ENCODE data around the gene SLC6A13. TPM values are rescaled to one million over a fixed set of nuclear protein-coding genes. Genes with fewer than 3 reads are reported as not detected.

SLC6A13 gene
- total and polyA plus RNA-seq, 4 donors = 0.90 TPM; not detected in 3

DNA sequence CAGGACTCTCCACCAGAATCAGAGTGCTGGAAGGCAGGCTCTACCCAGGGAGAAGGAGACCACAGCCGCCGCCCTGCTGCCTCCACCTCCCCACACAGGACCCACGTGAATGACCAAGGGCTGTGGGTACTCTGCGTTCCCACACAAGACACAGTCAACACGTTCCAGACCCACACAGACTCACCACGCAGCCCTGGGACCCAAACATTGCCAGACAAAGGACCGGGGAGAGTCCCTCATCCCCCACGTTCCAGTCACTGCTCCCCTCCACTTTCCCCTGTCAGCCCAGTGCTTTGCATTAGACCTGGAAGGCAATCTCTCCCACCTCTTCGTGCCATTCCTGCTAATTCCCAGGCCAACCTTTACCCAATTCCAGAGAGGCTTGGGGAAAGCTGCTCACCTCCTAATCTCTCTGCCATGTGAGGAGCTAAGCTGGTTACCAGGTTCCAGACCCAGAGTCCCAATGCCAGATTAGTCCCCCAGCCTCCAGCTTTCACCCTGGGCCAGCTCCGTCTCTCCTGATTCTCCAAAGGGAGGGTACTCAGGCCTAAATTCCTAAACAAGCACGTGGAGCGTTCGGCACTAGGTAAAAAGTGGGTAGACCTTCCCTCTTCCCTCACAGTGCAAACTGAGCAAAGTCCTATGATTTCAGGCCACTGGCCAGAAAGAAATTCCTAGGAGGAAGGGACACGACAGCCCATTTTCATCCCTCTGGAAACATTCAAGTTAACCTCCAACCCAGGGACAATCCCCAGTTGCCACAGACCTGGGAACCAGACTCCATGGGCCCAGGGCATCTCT, 4.9 kb downstream of the SLC6A13 start:
- no peak for DNase-seq
- ATAC-seq (ENCODE audit: low FRiP score) = no peak
- no peaks in the 10 kb centered on the region for H3K4me1 ChIP-seq (ENCODE audit: control insufficient read depth in 1 of 2, insufficient read depth in 2 of 2, low read length in 2 of 2)
- no peak overlapping the region for H3K27ac ChIP-seq (ENCODE audit: low read depth in 1 of 2, low read length in 2 of 2)
- no peak overlapping the region for H3K4me3 ChIP-seq (ENCODE audit: low read length in 2 of 2)
- H3K9me3 ChIP-seq (ENCODE audit: control insufficient read depth, low read length) = no peaks in the 10 kb centered on the region
- H3K27me3 ChIP-seq (ENCODE audit: control insufficient read depth in 1 of 2, insufficient read depth in 2 of 2, low read length in 1 of 2) = peaks cover 0 to 1% of the 10 kb centered on the region in 2 donors
- H3K36me3 ChIP-seq (ENCODE audit: control insufficient read depth in 1 of 2, insufficient read depth in 2 of 2, low read length in 1 of 2) = no peaks in the 10 kb centered on the region
- intact Hi-C loops (cut with DNase I) = no loop called here
- WGBS, 2 donors = 66 to 68% methylated on average over 14 of the region's 14 CpGs

DNA sequence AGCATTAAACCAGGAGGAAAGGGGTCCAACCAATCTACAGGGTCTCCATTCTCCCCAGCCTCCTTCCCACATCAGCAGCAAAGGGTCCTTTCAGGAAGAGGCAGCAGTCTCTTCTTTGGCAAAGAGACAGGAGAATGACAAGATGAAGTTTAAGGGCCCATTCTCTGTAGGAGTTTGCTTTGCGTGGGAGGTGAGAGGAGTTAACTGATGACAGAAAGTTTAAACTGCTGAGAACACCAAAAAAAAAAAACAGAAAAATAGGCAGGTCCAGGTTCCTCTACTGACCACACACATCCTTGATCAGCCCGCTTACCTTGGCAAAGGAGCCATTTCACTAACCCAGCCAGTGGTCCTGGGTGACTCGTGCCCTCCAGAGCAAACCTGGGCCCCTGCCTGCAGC, 5.7 kb downstream of the SLC6A13 start:
- DNase-seq (no peak), ATAC-seq (ENCODE audit: low FRiP score) (no peak)
- H3K27ac ChIP-seq (ENCODE audit: low read depth in 1 of 2, low read length in 2 of 2) = no peak overlapping the region
- no peaks in the 10 kb centered on the region for H3K36me3 ChIP-seq (ENCODE audit: control insufficient read depth in 1 of 2, insufficient read depth in 2 of 2, low read length in 1 of 2)
- no peaks in the 10 kb centered on the region for H3K9me3 ChIP-seq (ENCODE audit: control insufficient read depth, low read length)
- H3K4me3 ChIP-seq (ENCODE audit: low read length in 2 of 2) = no peak overlapping the region
- peaks cover 0 to under 1% of the 10 kb centered on the region in 2 donors for H3K27me3 ChIP-seq (ENCODE audit: control insufficient read depth in 1 of 2, insufficient read depth in 2 of 2, low read length in 1 of 2)
- H3K4me1 ChIP-seq (ENCODE audit: control insufficient read depth in 1 of 2, insufficient read depth in 2 of 2, low read length in 2 of 2) = no peaks in the 10 kb centered on the region
- WGBS, 2 donors = 74 to 75% methylated on average over 3 of the region's 3 CpGs
- intact Hi-C loops (cut with DNase I) = no loop called here

GRCh38 chr12:256225-256624, 6.4 kb downstream of the SLC6A13 start:
- no peak overlapping the region for H3K4me3 ChIP-seq (ENCODE audit: low read length in 2 of 2)
- 91 to 93% methylated on average over 6 of the region's 6 CpGs for WGBS, 2 donors
- H3K27ac ChIP-seq (ENCODE audit: low read depth in 1 of 2, low read length in 2 of 2) = no peak overlapping the region
- H3K4me1 ChIP-seq (ENCODE audit: control insufficient read depth in 1 of 2, insufficient read depth in 2 of 2, low read length in 2 of 2) = no peaks in the 10 kb centered on the region
- H3K36me3 ChIP-seq (ENCODE audit: control insufficient read depth in 1 of 2, insufficient read depth in 2 of 2, low read length in 1 of 2) = no peaks in the 10 kb centered on the region
- intact Hi-C loops (cut with DNase I) = no loop called here
- DNase-seq (no peak), ATAC-seq (ENCODE audit: low FRiP score) (no peak)
- no peaks in the 10 kb centered on the region for H3K9me3 ChIP-seq (ENCODE audit: control insufficient read depth, low read length)
- no peaks in the 10 kb centered on the region for H3K27me3 ChIP-seq (ENCODE audit: control insufficient read depth in 1 of 2, insufficient read depth in 2 of 2, low read length in 1 of 2)

- no peaks in the 10 kb centered on the region for H3K9me3 ChIP-seq (ENCODE audit: control insufficient read depth, low read length)
- H3K27ac ChIP-seq (ENCODE audit: low read depth in 1 of 2, low read length in 2 of 2) = no peak overlapping the region
- ATAC-seq (ENCODE audit: low FRiP score) (no peak), DNase-seq (no peak)
- 80 to 88% methylated on average over 9 of the region's 9 CpGs for WGBS, 2 donors
- H3K4me1 ChIP-seq (ENCODE audit: control insufficient read depth in 1 of 2, insufficient read depth in 2 of 2, low read length in 2 of 2) = no peaks in the 10 kb centered on the region
- no peaks in the 10 kb centered on the region for H3K36me3 ChIP-seq (ENCODE audit: control insufficient read depth in 1 of 2, insufficient read depth in 2 of 2, low read length in 1 of 2)
- no peak overlapping the region for H3K4me3 ChIP-seq (ENCODE audit: low read length in 2 of 2)
- intact Hi-C loops (cut with DNase I) = no loop called here
- no peaks in the 10 kb centered on the region for H3K27me3 ChIP-seq (ENCODE audit: control insufficient read depth in 1 of 2, insufficient read depth in 2 of 2, low read length in 1 of 2)
These were observed 7.7 kb downstream of the SLC6A13 start for GRCh38 chr12:254912-255311.

DNA sequence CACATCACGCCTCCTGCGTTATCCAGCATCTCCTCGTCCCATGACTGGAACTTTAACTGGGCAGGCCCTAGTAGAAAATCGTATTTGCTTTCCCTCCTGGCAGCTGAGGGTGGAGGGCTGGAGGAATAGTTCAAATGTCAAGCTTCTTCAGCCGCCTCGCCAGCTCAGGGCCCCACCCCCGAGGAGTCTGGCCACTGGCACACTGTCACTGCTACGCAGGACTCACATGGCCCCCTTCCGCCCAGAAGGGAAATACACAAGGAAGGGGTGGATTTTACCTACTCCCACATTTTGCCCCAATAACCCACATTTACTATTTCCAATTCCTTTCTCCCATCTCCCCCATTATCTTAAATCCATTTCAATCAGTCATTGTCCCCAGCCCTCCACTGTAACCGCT, 8.6 kb downstream of the SLC6A13 start:
- Histone ChIP-seq H3K27me3 (ENCODE audit: control insufficient read depth in 1 of 2, insufficient read depth in 2 of 2, low read length in 1 of 2) (no peaks in the 10 kb centered on the region), H3K27ac (ENCODE audit: low read depth in 1 of 2, low read length in 2 of 2) (no peak overlapping the region), H3K4me3 (ENCODE audit: low read length in 2 of 2) (no peak overlapping the region), H3K4me1 (ENCODE audit: control insufficient read depth in 1 of 2, insufficient read depth in 2 of 2, low read length in 2 of 2) (no peaks in the 10 kb centered on the region), H3K36me3 (ENCODE audit: control insufficient read depth in 1 of 2, insufficient read depth in 2 of 2, low read length in 1 of 2) (no peaks in the 10 kb centered on the region), H3K9me3 (ENCODE audit: control insufficient read depth, low read length) (no peaks in the 10 kb centered on the region)
- intact Hi-C loops (cut with DNase I) = no loop called here
- WGBS, 2 donors = 51% methylated on average over 10 of the region's 10 CpGs
- ATAC-seq (ENCODE audit: low FRiP score) (no peak), DNase-seq (no peak)

- no peaks in the 10 kb centered on the region for H3K4me1 ChIP-seq (ENCODE audit: control insufficient read depth in 1 of 2, insufficient read depth in 2 of 2, low read length in 2 of 2)
- H3K4me3 ChIP-seq (ENCODE audit: low read length in 2 of 2) = no peak overlapping the region
- no peaks in the 10 kb centered on the region for H3K27me3 ChIP-seq (ENCODE audit: control insufficient read depth in 1 of 2, insufficient read depth in 2 of 2, low read length in 1 of 2)
- no peak for DNase-seq
- ATAC-seq (ENCODE audit: low FRiP score) = no peak
- H3K9me3 ChIP-seq (ENCODE audit: control insufficient read depth, low read length) = no peaks in the 10 kb centered on the region
- H3K27ac ChIP-seq (ENCODE audit: low read depth in 1 of 2, low read length in 2 of 2) = no peak overlapping the region
- intact Hi-C loops (cut with DNase I) = no loop called here
- 74 to 79% methylated on average over 12 of the region's 12 CpGs for WGBS, 2 donors
- H3K36me3 ChIP-seq (ENCODE audit: control insufficient read depth in 1 of 2, insufficient read depth in 2 of 2, low read length in 1 of 2) = no peaks in the 10 kb centered on the region
These were observed 9.4 kb downstream of the SLC6A13 start for GRCh38 chr12:253116-253831.

- H3K36me3 ChIP-seq (ENCODE audit: control insufficient read depth in 1 of 2, insufficient read depth in 2 of 2, low read length in 1 of 2) = no peaks in the 10 kb centered on the region
- 44 to 46% methylated on average over 5 of the region's 5 CpGs for WGBS, 2 donors
- no peak for DNase-seq
- no peak overlapping the region for H3K27ac ChIP-seq (ENCODE audit: low read depth in 1 of 2, low read length in 2 of 2)
- intact Hi-C loops (cut with DNase I) = no loop called here
- no peaks in the 10 kb centered on the region for H3K9me3 ChIP-seq (ENCODE audit: control insufficient read depth, low read length)
- no peak for ATAC-seq (ENCODE audit: low FRiP score)
- no peaks in the 10 kb centered on the region for H3K27me3 ChIP-seq (ENCODE audit: control insufficient read depth in 1 of 2, insufficient read depth in 2 of 2, low read length in 1 of 2)
- H3K4me1 ChIP-seq (ENCODE audit: control insufficient read depth in 1 of 2, insufficient read depth in 2 of 2, low read length in 2 of 2) = no peaks in the 10 kb centered on the region
- H3K4me3 ChIP-seq (ENCODE audit: low read length in 2 of 2) = no peak overlapping the region
These were observed 10.0 kb downstream of the SLC6A13 start for GRCh38 chr12:252636-253035.

DNA sequence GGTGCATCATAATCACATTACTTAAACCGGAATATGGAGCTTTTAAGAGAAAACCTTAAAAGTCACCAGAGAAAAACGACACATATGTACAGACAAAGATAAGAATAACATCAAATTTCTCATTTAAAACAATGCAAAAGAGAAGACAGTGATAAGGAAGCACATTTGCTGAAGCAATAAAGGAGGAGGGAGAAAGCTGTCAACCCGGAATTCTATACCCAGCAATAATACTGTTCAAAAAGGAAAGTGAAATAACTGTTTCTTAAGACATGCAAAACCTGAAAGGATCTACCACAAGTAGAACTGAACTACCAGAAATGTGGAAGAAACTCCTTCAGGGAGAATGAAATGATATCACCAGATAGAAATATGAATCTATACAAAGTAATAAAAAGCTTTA, 15.4 kb downstream of the SLC6A13 start:
- H3K4me1 ChIP-seq (ENCODE audit: control insufficient read depth in 1 of 2, insufficient read depth in 2 of 2, low read length in 2 of 2) = no peaks in the 10 kb centered on the region
- intact Hi-C loops (cut with DNase I) = no loop called here
- 82 to 83% methylated on average over 3 of the region's 3 CpGs for WGBS, 2 donors
- H3K9me3 ChIP-seq (ENCODE audit: control insufficient read depth, low read length) = no peaks in the 10 kb centered on the region
- H3K27ac ChIP-seq (ENCODE audit: low read depth in 1 of 2, low read length in 2 of 2) = no peak overlapping the region
- H3K27me3 ChIP-seq (ENCODE audit: control insufficient read depth in 1 of 2, insufficient read depth in 2 of 2, low read length in 1 of 2) = no peaks in the 10 kb centered on the region
- no peak for ATAC-seq (ENCODE audit: low FRiP score)
- H3K4me3 ChIP-seq (ENCODE audit: low read length in 2 of 2) = no peak overlapping the region
- DNase-seq = no peak
- no peaks in the 10 kb centered on the region for H3K36me3 ChIP-seq (ENCODE audit: control insufficient read depth in 1 of 2, insufficient read depth in 2 of 2, low read length in 1 of 2)

DNA sequence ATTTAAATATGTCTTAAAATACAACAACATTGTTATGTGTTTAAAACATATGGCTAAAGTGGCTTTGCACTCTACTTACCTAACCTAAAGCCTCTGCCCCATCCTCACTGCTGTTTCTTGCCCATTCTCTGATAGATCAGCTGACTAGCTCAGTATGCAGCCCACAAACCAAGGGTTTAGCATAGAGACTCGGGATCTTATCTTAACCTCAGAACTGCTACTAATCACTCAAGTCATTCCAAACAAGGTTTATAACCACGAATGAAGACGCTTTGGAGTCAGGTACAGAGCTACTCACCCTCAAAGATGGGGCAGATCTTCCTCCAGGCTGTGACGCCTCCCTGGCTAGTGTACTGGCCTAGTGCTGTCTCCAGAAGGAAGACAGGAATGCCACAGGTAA, 19.3 kb downstream of the SLC6A13 start:
- no peak for ATAC-seq (ENCODE audit: low FRiP score)
- Histone ChIP-seq H3K27ac (ENCODE audit: low read depth in 1 of 2, low read length in 2 of 2) (no peak overlapping the region), H3K4me1 (ENCODE audit: control insufficient read depth in 1 of 2, insufficient read depth in 2 of 2, low read length in 2 of 2) (no peaks in the 10 kb centered on the region), H3K36me3 (ENCODE audit: control insufficient read depth in 1 of 2, insufficient read depth in 2 of 2, low read length in 1 of 2) (no peaks in the 10 kb centered on the region), H3K9me3 (ENCODE audit: control insufficient read depth, low read length) (no peaks in the 10 kb centered on the region), H3K4me3 (ENCODE audit: low read length in 2 of 2) (no peak overlapping the region), H3K27me3 (ENCODE audit: control insufficient read depth in 1 of 2, insufficient read depth in 2 of 2, low read length in 1 of 2) (no peaks in the 10 kb centered on the region)
- no peak for DNase-seq
- intact Hi-C loops (cut with DNase I) = no loop called here
- 62 to 63% methylated on average over 4 of the region's 4 CpGs for WGBS, 2 donors

All from aorta (tissue), 5 donors.